Parathyroid adenoma (tissue), 2 donors: Measurements from ENCODE around the gene CPA4.

ENCODE experiments used
- H2AFZ ChIP-seq: fragments of 300-600 bp; sonication (generic); one replicate; pipeline ENCODE4 v1.7.0; 2017; ENCODE audit warnings: antibody characterized with exemption, mild to moderate bottlenecking
- H3K27ac ChIP-seq: fragments of 300-600 bp; sonication (generic); one replicate; pipeline ENCODE4 v1.7.0; 2017
- H3K27me3 ChIP-seq: fragments of 300-600 bp; sonication (generic); one replicate; pipeline ENCODE4 v1.7.0; 2017; ENCODE audit warnings: low read length; ENCODE audit not compliant: control insufficient read depth, insufficient read depth
- H3K36me3 ChIP-seq: fragments of 300-600 bp; sonication (generic); one replicate; pipeline ENCODE4 v1.7.0; 2017; ENCODE audit warnings: low read length; ENCODE audit not compliant: control insufficient read depth, insufficient read depth
- H3K4me1 ChIP-seq: fragments of 300-600 bp; sonication (generic); one replicate; pipeline ENCODE4 v1.7.0; 2017; ENCODE audit warnings: control low read depth
- H3K4me2 ChIP-seq: fragments of 300-600 bp; sonication (generic); one replicate; pipeline ENCODE4 v1.7.0; 2017; ENCODE audit warnings: low read length
- H3K4me3 ChIP-seq: fragments of 300-600 bp; sonication (generic); one replicate; pipeline ENCODE4 v1.7.0; 2017; ENCODE audit warnings: low read depth, low read length
- H3K79me2 ChIP-seq: fragments of 300-600 bp; sonication (generic); one replicate; pipeline ENCODE4 v1.7.0; 2017; ENCODE audit warnings: control low read depth
- H3K9ac ChIP-seq: fragments of 300-600 bp; sonication (generic); one replicate; pipeline ENCODE4 v1.7.0; 2017; ENCODE audit warnings: mild to moderate bottlenecking
- H3K9me3 ChIP-seq: fragments of 300-600 bp; sonication (generic); one replicate; pipeline ENCODE4 v1.7.0; 2017; ENCODE audit warnings: low read length; ENCODE audit not compliant: control insufficient read depth
- CTCF ChIP-seq: fragments of 300-600 bp; sonication (generic); IDR thresholded peaks from one replicate; pipeline ENCODE4 v1.7.0; 2017; ENCODE audit warnings: antibody characterized with exemption, mild to moderate bottlenecking
- donor health status: primary hyperparathyroidism.

CPA4 gene

GRCh38 chr7:130273081-130273932 is 19.7 kb upstream of the CPA4 start:
- Histone ChIP-seq H3K4me1 (no peaks in the 10 kb centered on the region), H3K4me3 (no peak overlapping the region), H3K36me3 (no peaks in the 10 kb centered on the region), H3K4me2 (peak overlapping the region; percentile 57), H3K79me2 (no peaks in the 10 kb centered on the region), H3K9me3 (no peaks in the 10 kb centered on the region), H3K9ac (no peak overlapping the region), H3K27me3 (no peaks in the 10 kb centered on the region), H2AFZ (peak overlapping the region; percentile 35), H3K27ac (no peak overlapping the region)
- no peak for TF ChIP-seq CTCF

- no peak overlapping the region for H3K4me2 ChIP-seq
- no peak overlapping the region for H3K9ac ChIP-seq
- no peak overlapping the region for H3K27ac ChIP-seq
- H3K79me2 ChIP-seq: no peaks in the 10 kb centered on the region
- no peak for TF ChIP-seq CTCF
- no peaks in the 10 kb centered on the region for H3K27me3 ChIP-seq
- H2AFZ ChIP-seq: no peak overlapping the region
- H3K4me1 ChIP-seq: no peaks in the 10 kb centered on the region
- no peak overlapping the region for H3K4me3 ChIP-seq
- H3K9me3 ChIP-seq: no peaks in the 10 kb centered on the region
- no peaks in the 10 kb centered on the region for H3K36me3 ChIP-seq
Observed at GRCh38 chr7:130273933-130274255, 19.1 kb upstream of the CPA4 start.

GRCh38 chr7:130274296-130274695 is 18.7 kb upstream of the CPA4 start:
- H3K9ac ChIP-seq: no peak overlapping the region
- no peak overlapping the region for H3K4me2 ChIP-seq
- no peaks in the 10 kb centered on the region for H3K27me3 ChIP-seq
- H3K36me3 ChIP-seq: no peaks in the 10 kb centered on the region
- H3K9me3 ChIP-seq: no peaks in the 10 kb centered on the region
- H3K79me2 ChIP-seq: no peaks in the 10 kb centered on the region
- H2AFZ ChIP-seq: no peak overlapping the region
- H3K4me3 ChIP-seq: no peak overlapping the region
- TF ChIP-seq CTCF: no peak
- no peaks in the 10 kb centered on the region for H3K4me1 ChIP-seq
- H3K27ac ChIP-seq: no peak overlapping the region

- Histone ChIP-seq H3K27me3 (no peaks in the 10 kb centered on the region), H3K36me3 (no peaks in the 10 kb centered on the region), H3K27ac (no peak overlapping the region), H3K9ac (no peak overlapping the region), H2AFZ (no peak overlapping the region), H3K4me2 (no peak overlapping the region), H3K9me3 (no peaks in the 10 kb centered on the region), H3K4me3 (no peak overlapping the region), H3K4me1 (no peaks in the 10 kb centered on the region), H3K79me2 (no peaks in the 10 kb centered on the region)
- no peak for TF ChIP-seq CTCF
Observed at GRCh38 chr7:130274983-130275591, 17.9 kb upstream of the CPA4 start.
